Liver (tissue), 3 donors: ENCODE results near the gene TAGLN.

ENCODE experiments used
- CTCF ChIP-seq: fragments of 150-350 bp; IDR thresholded peaks from 2 replicates; pipeline ENCODE4 v1.5.1; 2017; ENCODE audit warnings: improper control_type of control experiment, low read depth, low read length; ENCODE audit not compliant: missing input control
- GABPA ChIP-seq, 2 donors: IDR thresholded peaks in 1 of 2; conservative IDR thresholded peaks in 1 of 2; 2 replicates each; pipeline ENCODE4 v1.6.1; 2016; ENCODE audit warnings: antibody characterized with exemption in 2 of 2, mild to moderate bottlenecking in 1 of 2, moderate library complexity in 1 of 2
- HNF4G ChIP-seq: IDR thresholded peaks from 2 replicates; pipeline ENCODE4 v1.6.1; 2016; ENCODE audit warnings: antibody characterized with exemption
- RAD21 ChIP-seq, 2 donors: IDR thresholded peaks; 2 replicates each; pipeline ENCODE4 v1.6.1; 2016; ENCODE audit warnings: antibody characterized with exemption in 2 of 2, mild to moderate bottlenecking in 2 of 2
- TAF1 ChIP-seq: conservative IDR thresholded peaks from 2 replicates; pipeline ENCODE4 v1.6.1; 2016; ENCODE audit warnings: antibody characterized with exemption, mild to moderate bottlenecking
- ZBTB33 ChIP-seq: IDR thresholded peaks from 2 replicates; pipeline ENCODE4 v1.6.1; 2016; ENCODE audit warnings: antibody characterized with exemption
- donor health status: healthy.
- donor health status: healthy.

GRCh38 chr11:117256573-117256972 lies 57.4 kb downstream of the TAGLN start:
- TF ChIP-seq CTCF (no peak), TAF1 (no peak), GABPA (IDR thresholded peaks at IDR 0.05 in 1 of 2, conservative IDR thresholded peaks at IDR 0.05 in 1 of 2) (no peak), HNF4G (no peak), RAD21 (IDR thresholded peaks at IDR 0.05) (no peak), ZBTB33 (no peak)
